ENCODE measurements around the gene LRCH4. TPM values are rescaled to one million over a fixed set of nuclear protein-coding genes. Genes with fewer than 3 reads are reported as not detected.

The LRCH4 gene
- total and polyA plus RNA-seq, 2 donors (not counting 3 experiments of a cell fraction or from before 2014, with no cell fraction given) = 32.1 to 56.1 TPM

DNA sequence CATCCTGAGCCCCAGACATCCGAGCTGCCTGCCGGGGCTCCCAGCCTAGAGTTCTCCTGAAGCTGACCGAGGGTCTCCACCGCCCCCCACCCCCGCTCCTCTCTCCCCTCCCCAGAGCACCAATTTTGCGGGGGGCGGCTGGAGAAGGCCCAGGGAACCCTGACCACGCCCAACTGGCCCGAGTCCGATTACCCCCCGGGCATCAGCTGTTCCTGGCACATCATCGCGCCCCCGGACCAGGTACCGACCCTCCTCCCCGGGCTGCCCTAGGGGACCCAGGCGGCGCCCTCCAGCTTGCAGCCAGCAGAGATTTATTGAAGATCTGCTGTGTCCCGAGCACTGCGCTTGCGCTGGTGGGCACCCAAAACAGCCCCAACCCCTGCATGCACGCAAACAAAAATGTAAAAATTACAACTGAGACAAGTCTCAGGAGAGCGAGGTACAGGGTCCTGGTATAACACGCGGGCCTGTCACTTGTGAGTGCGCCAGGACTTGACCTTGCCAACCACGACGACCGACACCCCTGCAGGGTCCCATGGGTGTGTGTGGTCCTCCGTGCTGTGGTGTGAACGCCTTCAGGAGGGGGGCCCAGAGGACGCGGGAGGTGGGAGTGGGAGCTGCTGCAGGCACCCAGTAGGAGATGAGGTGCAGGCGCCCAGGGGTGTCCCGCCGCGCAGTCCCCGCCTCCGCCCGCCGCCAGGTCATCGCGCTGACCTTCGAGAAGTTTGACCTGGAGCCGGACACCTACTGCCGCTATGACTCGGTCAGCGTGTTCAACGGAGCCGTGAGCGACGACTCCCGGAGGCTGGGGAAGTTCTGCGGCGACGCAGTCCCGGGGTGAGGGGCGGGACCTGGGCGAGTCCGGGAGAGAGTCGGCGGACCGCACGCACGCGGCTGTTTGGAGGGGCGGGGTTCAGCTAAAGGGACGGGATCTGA is 19.3 kb upstream of the LRCH4 start:
- dilution Hi-C loops (cut with MboI; ENCODE audit: extremely low pct_ligation_motif_present, low sequenced_read_pairs) = no loop called here
- intact Hi-C loops (cut with micrococcal nuclease) = loop anchor here (1.0 to 2.0 kb wide), 4 partner anchors 7 to 78 kb away; partner anchors contain the start of genes FBXO24, GNB2, LRCH4 and MOSPD3
- peak overlapping the region; percentile 99 for H2AFZ ChIP-seq (ENCODE audit: low read depth, low read length)

More for the DNA sequence above, 19.3 kb upstream of the LRCH4 start:
- Histone ChIP-seq H3K9ac (replicated peaks; ENCODE audit: extremely low read depth, insufficient read depth, low read length) (no peak overlapping the region), H4K20me1 (replicated peaks; ENCODE audit: control insufficient read depth, extremely low read depth, insufficient read depth, low read length) (no peaks in the 10 kb centered on the region), H3K9me3 (replicated peaks; ENCODE audit: control insufficient read depth, insufficient read depth, low read length) (no peaks in the 10 kb centered on the region), H3K27ac (ENCODE audit: insufficient read depth, low read depth, low read length) (no peak overlapping the region), H3K4me3 (replicated peaks in 1 of 3; ENCODE audit: insufficient read depth in 1 of 3, low read depth in 1 of 3, low read length in 3 of 3) (peak overlapping the region; percentile 44 to 65 (median 54)), H3K36me3 (ENCODE audit: control insufficient read depth in 2 of 2, extremely low read depth in 1 of 2, insufficient read depth in 2 of 2, low read length in 2 of 2) (no peaks in the 10 kb centered on the region), H3K4me2 (ENCODE audit: insufficient read depth, low read length) (peak overlapping the region; percentile 93), H3K79me2 (ENCODE audit: control insufficient read depth, insufficient read depth, low read length) (no peaks in the 10 kb centered on the region), H3K27me3 (ENCODE audit: control insufficient read depth in 2 of 2, insufficient read depth in 2 of 2, low read length in 2 of 2) (no peaks in the 10 kb centered on the region), H3K9me1 (replicated peaks; ENCODE audit: control insufficient read depth, extremely low read depth, insufficient read depth, low read length) (no peaks in the 10 kb centered on the region), H3K4me1 (ENCODE audit: control insufficient read depth, extremely low read depth, insufficient read depth, low read length) (peaks cover 25% of the 10 kb centered on the region)
- DNase-seq (ENCODE audit: low read depth, low spot score) (no peak), FAIRE-seq (peak; percentile 8)
- no TSS peak for BruUV-seq (replicated peaks)
- TF ChIP-seq FOS (IDR thresholded peaks at IDR 0.05; ENCODE audit: borderline replicate concordance, insufficient read depth, low read length) = no peak
- TF ChIP-seq MYC (IDR thresholded peaks at IDR 0.05; ENCODE audit: low read depth, low read length) = no peak
- no peak for TF ChIP-seq EZH2 (IDR thresholded peaks at IDR 0.05; ENCODE audit: borderline replicate concordance, low read depth, low read length, severe bottlenecking)
- TF ChIP-seq, protein P1, sequence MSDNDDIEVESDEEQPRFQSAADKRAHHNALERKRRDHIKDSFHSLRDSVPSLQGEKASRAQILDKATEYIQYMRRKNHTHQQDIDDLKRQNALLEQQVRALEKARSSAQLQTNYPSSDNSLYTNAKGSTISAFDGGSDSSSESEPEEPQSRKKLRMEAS (IDR thresholded peaks at IDR 0.05; ENCODE audit: insufficient read depth, insufficient read length) = no peak
- no peak for TF ChIP-seq JUN (IDR thresholded peaks at IDR 0.05; ENCODE audit: borderline replicate concordance, insufficient read depth, insufficient read length, low read depth)
- TF ChIP-seq POLR2A (IDR thresholded peaks at IDR 0.05; ENCODE audit: low read depth, low read length) = no peak
- no peak for TF ChIP-seq POLR2AphosphoS5 (IDR thresholded peaks at IDR 0.05; ENCODE audit: insufficient read depth, low read depth, low read length)
- TF ChIP-seq, protein P2, sequence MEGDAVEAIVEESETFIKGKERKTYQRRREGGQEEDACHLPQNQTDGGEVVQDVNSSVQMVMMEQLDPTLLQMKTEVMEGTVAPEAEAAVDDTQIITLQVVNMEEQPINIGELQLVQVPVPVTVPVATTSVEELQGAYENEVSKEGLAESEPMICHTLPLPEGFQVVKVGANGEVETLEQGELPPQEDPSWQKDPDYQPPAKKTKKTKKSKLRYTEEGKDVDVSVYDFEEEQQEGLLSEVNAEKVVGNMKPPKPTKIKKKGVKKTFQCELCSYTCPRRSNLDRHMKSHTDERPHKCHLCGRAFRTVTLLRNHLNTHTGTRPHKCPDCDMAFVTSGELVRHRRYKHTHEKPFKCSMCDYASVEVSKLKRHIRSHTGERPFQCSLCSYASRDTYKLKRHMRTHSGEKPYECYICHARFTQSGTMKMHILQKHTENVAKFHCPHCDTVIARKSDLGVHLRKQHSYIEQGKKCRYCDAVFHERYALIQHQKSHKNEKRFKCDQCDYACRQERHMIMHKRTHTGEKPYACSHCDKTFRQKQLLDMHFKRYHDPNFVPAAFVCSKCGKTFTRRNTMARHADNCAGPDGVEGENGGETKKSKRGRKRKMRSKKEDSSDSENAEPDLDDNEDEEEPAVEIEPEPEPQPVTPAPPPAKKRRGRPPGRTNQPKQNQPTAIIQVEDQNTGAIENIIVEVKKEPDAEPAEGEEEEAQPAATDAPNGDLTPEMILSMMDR (IDR thresholded peaks at IDR 0.05; ENCODE audit: extremely low read depth in 1 of 2, insufficient read depth in 1 of 2, low read depth in 1 of 2, low read length in 2 of 2) = no peak
- no peak for TF ChIP-seq GATA2 (IDR thresholded peaks at IDR 0.05; ENCODE audit: insufficient read depth, insufficient read length, low read depth, low read length)
- CTCF ChIA-PET = interaction anchor here (1.3 to 1.6 kb wide), 3 partner anchors 16 to 20 kb away, joined by 3 to 7 read pairs (median 3); partner anchors contain the start of gene FBXO24
- POLR2A ChIA-PET = interaction anchor here (0.6 to 1.1 kb wide), 3 partner anchors 19 to 269 kb away, joined by 3 to 4 read pairs (median 3); partner anchors contain the start of genes FBXO24 and LRCH4
